NCI-H226 (cell line): Measurements from ENCODE around the gene RARA.
A peak's percentile ranks its signal among the peaks of the same experiment; 100 is the strongest.
"Not testable (repeated sequence)": the region's sequence is repeated elsewhere in the genome, so short reads cannot be mapped to it uniquely, and the experiment has no call there.

ENCODE experiments used
- DNase-seq: peaks from one replicate; pipeline ENCODE4 v3.0.0-alpha.2; 2015

RARA gene

DNA sequence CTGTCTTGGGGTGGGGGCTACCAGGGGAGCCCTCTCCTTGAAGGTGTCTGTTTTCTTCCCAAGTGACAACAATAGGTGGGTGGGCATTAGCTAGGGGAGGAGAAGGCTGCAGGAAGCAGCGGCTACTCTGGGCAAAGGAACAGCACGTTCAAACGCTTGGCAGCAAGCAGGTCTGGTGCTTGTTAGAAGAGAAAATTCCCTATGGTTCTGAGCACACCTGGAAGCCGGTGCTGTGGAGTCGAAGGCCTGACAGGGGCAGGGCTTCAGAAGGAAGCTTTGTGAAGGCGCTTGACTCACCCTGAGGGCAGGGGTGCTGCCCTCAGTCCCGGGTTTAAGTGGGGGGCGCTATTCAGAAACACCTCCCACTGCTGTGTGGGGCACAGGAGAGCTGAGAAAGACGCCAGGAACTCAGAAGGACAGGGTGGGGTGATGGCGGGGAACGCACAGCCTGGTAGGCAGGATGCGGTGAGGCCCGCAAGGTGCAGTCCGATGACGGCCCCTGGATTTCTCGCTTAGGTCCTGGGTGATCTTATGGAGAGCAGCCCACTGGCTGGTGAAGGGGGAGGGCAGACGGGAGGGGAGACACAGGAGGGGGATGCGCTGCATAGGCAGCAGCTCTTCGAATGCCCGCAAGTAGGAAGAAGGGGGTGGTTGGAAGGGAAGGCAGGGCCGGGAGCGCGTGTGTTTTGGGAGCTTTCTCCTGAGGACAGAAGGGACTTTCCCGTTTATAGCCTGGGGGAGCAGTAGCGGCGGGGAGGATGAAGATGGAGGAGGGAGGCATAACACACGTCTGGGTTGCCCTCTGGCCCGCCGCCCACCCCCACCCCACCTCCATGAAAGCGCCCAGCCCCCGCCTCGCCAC is 52.3 kb downstream of the RARA start:
- no peak for DNase-seq

DNA sequence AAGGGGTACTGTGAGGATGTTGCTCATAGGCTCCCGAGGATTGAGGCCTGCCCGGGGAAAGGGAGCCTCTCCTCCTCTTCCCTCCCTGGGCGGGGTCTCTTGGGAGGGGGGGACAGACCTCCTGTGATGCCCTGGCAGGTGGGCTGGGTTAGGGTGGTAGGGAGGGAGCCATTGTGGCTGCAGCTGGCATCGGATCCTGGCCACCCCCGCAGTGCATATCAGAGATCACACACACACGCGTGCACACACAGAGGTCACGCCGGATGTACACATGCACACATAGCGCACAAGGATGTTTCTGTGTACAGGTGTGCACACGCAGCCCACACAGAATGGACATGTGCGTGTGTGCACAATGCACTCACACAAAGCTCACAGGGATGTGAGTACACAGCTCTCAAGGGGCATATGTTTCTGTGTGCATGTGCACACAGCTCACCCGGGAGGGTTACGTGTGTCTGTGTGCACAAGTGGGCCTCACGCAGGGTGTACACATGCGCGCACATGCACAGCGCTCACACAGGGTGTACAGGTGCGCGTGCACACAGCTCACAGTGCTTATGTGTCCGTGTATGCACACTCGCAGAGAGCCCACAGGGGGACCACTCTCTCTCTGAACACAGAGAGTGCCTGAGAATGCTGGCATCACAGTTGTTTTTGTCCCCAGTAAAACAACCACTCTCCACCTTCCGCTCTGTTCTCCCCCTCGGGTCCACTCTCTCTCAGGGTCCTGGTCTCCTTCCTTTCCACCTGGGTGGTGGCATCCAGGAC is 53.1 kb downstream of the RARA start:
- no peak for DNase-seq

DNA sequence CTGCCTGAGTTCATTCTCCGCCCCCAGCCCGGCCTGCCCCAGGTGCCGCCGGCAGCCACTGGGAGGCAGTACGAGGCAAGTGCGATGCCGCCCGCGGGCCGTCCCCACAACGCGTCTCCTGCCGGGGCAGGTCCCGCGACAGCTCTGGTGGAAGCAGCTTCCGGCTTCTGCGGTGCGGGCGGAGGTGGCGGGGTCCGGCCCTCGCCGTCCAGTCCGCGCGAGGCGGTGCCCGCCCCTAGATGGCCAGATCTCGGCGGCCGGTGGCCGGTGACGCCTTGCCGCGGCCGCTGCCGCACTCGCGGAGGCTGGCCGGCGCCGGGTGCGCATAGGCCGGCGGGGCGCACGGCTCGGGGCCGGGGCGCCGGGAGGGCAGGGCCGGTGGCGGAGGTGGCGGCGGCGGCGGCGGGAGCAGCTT is 53.7 kb downstream of the RARA start:
- peak; percentile 79 for DNase-seq

DNA sequence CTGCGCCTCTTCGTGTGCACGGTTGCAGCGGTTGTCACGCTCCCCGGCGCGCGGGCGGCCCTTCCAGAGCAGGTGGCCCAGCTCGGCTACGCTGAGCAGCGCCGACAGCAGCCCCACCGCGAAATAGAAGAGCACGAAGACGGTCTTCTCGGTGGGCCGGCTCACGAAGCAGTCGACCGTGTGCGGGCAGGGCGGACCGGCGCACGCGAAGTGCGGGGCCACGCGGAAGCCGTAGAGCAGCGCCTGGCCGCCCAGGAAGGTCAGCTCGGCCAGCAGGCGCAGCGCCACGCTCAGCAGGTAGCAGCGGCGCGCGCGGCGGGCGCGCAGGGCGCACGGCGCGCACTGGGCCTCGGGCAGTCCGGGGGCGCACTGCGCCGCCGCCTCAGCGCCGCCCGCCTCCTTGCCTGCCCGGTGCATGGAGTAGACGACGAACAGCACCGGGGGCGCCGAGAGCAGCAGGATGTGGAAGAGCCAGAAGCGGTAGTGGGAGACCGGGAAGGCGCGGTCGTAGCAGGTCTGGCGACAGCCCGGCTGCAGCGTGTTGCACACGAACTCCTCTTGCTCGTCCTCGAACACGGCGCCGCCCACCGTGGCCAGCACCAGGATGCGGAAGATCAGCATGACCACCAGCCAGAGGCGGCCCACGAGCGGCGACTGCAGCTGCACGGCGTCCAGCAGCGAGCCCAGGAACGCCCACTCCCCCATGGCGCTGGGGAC is 54.3 kb downstream of the RARA start:
- no peak for DNase-seq

DNA sequence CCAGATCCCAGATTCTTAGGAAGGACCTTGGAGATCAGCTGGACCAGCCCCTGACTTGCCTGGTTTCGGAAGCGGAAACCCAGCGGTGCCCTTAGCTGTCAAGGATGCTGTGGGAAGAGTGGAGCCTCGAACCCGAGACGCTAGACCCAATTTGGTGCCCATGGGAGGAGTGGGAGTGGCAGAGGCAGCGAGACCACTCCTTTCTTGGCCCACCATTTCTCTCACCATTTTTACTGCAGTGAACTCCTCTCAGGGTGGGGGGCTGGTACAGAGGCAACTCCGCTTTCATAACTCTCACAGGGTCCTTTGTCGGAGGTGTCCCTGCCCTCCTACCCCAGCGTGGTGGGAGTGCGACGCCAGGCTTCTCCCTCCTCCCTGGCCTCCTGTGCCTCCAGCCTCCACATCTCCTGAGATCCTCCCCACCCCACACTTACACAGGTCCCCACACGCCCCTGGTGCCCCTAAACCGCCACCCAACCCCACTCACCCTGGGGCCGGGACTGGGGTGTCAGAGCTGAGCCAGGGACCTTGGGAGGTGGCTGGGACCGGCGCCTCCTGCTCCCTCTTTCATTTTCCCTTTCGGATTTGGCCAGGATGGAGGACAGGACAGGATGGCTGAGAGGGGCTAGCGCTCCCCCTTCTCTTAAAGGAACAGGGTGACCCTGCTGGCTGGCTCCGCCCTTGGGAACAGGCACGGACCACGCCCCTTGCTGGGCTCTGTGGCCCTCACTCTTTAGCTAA is 55.3 kb downstream of the RARA start, which contains the start of gene GJD3:
Gene GJD3 (minus strand): TSS at position 617 of the 741 bp plus-strand sequence. CDS start 922 bp downstream, outside the sequence.
- no peak for DNase-seq

DNA sequence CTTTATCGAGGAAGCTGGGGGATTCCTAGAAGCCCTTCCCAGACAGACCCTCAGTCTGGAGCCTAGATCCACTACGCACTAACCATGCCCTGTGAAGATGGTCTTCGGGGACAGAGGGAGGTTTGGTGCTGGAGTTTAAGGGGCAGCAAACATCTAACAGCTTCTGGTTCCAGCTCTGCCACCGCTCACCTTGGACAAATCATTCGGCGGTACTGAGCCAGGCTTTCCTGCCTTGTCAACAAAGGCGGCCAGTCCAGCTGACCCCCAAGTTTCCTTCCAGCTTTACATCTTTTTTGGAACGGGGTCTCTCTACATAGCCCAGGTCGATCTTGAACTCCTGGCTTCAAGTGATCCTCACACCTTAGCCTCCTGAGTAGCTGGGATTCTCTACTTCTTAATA is 55.9 kb downstream of the RARA start:
- DNase-seq: no peak

DNA sequence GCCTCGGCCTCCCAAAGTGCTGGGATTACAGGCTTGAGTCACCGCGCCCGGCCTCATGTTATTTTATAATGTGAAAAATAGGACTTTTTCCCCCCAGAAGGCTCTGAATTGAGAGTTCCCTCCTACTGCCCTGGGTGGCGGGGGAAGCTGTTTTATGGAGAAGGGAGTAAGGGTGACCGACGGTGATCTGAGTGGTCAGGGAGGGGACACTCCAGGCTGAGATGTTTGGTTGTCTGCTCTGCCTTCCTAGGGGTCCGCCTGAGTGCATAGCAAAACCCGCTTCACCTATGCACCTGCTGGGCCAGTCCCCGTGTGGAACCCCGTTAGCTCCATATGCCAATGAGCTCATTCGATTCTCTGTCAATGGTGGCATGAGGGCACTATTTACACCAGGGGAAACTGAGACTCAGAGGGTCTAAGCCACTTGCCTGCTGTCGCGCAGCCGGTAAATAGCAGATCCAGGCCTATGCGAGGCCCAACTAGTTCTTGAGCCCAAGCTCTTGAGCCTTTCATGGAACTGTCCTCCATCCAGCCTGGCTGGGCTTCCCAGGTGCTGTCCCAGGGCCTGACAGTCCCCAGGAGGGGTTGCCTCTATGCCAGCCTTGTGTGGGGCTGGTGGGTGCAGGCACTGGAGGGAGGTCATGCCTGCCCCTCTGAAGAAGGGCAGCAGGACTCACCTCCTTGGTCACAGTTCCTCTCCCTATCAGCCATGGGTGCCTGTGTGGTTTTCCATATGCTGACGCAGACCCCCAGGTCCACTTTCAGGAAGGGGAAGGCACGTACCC is 57.3 kb downstream of the RARA start:
- DNase-seq: no peak

DNA sequence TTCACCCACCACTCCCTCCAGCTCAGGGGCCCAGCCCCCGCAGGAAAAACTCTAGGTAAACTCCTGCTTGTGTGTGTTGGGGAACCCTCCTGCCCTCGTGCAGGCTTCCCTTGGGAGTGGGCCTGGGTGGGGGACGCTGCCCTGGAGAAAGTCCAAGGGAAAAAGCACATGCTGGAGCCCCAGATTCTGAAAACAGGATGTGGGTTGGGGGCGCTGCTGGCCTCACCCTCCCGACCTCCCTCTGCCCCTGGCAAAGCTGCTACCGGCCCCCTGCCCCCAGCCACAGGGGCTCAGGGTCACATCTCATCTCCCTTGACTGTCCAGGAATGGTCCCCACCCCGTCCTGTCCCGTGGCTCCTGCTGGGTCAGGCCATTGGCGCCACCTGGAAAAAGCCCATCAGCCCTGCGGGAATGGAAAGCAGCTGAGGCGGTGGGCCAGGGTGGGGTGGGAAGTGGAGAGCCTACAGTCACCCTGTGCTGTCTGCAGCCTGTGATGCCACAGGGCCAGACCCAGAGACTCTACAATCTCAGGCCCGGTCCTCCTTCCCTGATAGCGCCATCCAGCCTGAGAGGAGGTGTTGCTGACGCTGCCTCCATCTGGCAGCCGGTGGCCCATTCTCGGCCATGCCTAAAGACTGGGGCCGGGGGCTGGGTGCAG is 58.0 kb downstream of the RARA start:
- no peak for DNase-seq

DNA sequence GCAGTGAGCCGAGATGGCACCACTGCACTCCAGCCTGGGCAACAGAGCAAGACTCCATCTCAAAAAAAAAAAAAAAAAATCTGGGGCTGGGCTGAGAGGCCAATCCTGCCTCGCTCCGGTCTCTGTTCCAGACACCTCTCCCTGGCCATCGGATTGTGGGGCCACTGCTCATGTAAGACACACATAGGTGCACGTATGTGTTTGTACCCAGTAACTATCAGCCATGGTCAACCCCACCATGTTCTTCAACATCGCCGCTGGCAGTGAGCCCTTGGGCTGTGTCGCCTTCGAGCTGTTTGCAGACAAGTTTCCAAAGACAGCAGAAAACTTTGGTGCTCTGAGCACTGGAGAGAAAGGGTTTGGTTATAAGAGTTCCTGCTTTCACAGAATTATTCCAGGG is 58.7 kb downstream of the RARA start:
- not testable (repeated sequence) for DNase-seq

DNA sequence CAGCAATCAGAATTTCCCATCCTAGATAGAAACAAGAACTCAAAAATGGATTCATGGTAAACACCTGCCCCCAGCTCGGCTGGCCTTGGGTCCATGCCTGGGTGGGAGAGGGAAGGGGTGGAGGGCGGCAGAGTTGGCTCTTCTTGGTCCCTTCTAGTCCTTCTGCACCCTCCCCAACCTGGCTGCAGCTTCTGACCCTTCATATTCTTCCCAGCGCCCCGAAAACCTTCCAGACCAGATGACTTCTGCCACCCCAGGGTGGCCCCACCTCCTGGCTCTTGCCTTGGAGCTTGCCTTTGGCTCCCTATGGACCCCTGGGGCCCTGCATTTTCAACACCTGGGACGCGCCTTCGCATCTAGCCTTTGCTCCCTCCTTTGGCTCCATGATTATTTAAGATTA is 60.9 kb downstream of the RARA start:
- DNase-seq: no peak

DNA sequence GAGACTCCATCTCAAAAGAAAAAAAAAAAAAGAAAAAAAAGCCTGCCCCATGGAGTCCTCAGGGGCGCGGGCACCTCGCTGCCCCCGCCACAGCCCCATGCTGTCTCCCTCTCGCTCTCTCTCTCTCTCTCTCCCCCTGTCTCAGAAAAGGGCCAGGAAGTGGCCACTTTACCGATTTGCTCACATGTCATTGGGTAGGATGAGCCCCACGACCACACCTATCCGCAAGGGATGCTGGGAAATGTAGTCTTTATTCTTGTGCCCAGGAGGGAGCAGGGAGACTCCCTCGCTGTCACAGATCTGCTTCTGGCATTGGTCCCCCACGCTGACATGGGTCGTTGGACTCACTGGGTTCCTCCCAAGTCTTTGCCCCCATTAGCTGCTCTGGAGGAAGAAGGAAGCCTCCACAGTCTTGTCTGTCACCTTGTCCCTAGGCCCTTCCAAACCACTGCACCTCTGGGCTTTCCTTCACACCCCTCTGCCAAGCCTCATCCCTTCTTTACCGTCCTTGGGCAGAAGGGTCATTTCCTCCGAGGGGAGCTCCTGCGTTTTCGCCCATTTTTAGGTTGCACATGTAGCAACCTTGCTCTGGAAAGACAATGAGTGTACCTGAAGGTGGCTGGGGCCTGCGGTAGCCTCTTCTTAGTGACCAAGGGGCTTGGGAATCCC is 62.4 kb downstream of the RARA start:
- DNase-seq: no peak

DNA sequence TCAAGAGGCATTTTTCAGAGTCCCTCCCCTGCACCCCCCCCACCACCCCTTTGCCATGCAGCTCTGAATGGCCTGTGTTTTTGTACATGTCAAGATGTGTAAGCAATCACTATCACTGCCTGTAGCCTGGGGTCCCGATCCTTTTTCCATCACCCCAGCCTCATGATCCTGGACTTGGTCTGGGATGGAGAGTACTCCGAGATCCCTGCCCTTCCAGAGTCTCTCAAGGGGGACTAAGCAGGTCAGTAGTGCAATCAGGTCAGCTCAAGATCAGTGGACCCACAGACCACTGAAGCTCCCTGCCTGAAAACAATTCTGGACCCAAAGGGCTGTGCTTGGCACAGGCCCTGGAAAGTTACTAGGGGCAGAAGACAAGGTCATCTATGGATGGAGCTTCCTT is 63.1 kb downstream of the RARA start:
- DNase-seq: no peak

DNA sequence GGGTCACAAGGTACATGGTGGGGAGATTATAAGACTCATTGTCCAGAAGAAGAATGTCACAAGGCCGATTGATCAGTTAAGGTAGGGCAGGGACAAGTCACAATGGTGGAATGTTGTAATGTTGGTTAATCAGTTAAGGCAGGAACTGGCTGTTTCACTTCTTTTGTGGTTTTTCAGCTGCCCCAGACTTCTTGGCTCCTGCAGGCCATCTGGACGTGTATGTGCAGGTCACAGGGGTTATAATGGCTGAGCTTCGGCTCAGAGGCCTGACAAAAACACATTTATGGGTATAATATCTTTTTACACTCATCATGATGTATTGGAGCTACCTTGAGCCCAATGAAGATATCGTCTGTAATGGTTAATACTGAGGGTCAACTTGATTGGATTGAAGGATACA is 63.7 kb downstream of the RARA start:
- not testable (repeated sequence) for DNase-seq

DNA sequence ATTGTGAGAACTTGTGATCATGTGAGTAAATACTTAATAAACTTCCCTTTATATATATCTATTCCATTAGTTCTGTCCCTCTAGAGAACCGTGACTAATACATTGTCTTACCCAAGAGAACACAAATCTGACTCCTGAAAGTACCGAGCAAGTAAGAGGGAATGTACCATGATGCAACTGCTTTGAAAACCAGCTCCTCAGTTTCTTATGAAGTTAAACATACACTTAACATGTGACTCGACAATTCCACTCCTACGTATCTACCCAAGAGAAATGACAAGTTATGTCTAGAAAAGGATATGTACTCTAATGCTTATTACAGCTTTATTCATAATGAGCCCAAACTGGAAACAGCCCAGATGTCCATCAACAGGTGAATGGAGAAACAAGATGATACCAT is 64.3 kb downstream of the RARA start:
- DNase-seq: peak; percentile 19

DNA sequence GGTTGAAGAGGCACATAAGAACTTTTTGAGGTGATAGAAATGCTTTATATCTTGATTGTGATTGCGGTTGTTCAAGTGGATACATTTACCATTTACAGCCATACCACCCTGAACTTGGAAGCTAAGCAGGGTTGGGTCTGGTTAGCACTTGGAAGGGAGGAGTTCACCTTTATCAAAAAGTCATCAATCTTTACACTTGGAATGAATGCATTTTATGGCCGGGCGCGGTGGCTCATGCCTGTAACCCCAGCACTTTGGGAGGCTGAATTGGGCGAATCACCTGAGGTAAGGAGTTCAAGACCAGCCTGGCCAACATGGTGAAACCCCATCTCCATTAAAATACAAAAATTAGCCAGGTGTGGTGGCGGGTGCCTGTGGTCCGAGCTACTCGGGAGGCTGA is 65.0 kb downstream of the RARA start:
- DNase-seq: no peak

DNA sequence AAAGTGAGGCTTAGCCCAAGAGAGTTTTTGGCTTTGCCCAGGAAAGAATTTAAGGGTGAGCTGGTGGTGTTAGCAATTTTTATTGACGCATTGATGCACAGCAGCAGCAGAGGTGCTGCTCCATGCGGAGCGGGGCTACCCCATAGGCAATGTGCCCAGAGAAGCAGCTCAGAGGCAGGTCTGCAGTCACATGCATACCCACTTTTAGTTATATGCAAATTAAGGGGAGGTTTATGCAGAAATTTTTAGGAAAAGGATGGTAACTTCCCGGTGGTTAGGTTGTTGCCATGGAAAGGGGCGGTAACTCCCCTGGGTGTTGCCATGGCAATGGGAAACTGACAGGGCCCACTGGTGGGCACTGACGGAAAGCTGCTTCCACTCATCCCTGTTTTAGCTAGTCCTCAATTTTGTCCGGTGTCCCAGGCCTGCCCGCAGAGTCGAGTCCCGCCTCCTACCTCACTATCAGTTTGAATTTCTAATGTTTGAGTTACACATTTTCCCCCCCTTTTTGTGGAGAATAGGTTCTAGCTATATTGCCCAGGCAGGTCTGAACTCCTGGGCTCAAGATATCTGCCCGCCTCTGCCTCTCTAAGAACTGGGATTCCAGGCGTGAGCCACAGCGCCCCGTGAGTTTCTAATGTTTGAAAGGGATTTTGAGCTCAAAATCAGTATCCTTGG is 66.0 kb downstream of the RARA start:
- DNase-seq: no peak

DNA sequence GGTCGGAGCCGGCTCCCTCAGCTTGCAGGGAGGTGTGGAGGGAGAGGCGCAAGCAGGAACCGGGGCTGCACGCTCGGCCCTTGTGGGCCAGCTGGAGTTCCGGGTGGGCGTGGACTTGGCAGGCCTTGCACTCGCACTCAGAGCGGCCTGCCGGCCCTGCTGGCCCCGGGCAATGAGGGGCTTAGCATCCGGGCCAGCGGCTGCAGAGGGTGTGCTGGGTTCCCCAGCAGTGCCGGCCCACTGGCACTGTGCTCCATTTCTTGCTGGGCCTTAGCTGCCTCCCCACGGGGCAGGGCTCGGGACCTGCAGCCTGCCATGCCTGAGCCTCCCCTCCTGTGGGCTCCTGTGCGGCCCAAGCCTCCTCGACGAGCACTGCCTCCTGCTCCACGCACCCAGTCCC is 66.8 kb downstream of the RARA start:
- not testable (repeated sequence) for DNase-seq

DNA sequence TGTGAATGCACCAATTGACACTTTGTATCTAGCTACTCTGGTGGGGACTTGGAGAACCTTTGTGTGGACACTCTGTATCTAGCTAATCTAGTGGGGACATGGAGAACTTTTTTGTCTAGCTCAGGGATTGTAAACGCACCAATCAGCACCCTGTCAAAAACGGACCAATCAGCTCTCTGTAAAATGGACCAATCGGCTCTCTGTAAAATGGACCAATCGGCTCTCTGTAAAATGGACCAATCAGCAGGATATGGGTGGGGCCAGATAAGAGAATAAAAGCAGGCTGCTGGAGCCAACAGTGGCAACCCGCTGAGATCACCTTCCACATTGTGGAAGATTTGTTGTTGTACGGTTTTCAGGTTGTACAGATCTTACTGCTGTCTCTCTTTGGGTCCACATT is 67.6 kb downstream of the RARA start:
- DNase-seq: not testable (repeated sequence)

DNA sequence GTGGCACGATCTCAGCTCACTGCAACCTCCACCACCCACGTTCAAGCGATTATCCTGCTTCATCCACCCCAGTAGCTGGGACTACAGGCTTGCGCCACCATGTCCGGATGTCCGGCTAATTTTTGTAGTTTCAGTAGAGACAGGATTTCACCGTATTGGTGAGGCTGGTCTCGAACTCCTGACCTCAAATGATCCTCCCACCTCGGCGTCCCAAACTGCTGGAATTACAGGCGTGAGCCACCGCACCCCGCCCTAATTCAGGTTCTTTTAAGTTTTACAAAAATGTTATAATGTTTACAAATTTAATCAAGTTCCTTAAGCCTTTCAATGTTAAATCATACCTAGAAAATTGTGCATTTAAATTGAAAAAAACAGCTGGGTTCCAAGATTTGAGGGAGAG is 68.9 kb downstream of the RARA start:
- no peak for DNase-seq

DNA sequence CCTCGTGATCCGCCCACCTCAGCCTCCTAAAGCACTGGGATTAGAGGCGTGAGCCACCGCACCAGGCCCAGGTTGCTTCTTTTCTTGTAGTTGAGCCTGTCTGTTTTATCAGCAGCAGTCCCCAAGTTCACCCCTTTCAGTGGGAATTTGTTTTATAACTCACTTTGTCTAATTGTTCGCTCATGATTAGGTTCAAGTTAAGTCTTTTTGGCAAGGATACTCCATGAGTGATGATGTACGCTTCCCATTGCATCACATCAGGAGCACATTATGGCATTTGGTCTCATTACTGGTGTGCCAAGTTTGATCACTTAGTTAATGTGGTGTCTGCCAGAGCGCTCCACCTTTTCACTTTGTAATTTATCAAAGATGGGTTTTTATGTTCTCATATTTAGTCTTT is 70.0 kb downstream of the RARA start:
- DNase-seq: no peak
